Lower leg skin (tissue), 4 donors: ENCODE measurements around the gene PRKCE. TPM values are rescaled to one million over a fixed set of nuclear protein-coding genes. Genes with fewer than 3 reads are reported as not detected.

Experiments
- DNase-seq, 2 donors: peaks; one replicate each; pipeline ENCODE4 v3.0.0-alpha.2; 2019; ENCODE audit warnings: low spot score in 2 of 2
- H3K4me3 ChIP-seq: fragments of 200-600 bp; sonication (generic); 2 replicates; pipeline ENCODE4 v1.5.1; 2017; ENCODE audit warnings: mild to moderate bottlenecking, low read depth; ENCODE audit not compliant: poor library complexity, severe bottlenecking
- CTCF ChIP-seq, 3 donors: fragments of 450-650 bp; IDR thresholded peaks; one replicate each; pipeline ENCODE4 v1.5.1; 2016; ENCODE audit warnings: antibody characterized with exemption in 3 of 3, mild to moderate bottlenecking in 3 of 3, moderate library complexity in 2 of 3
- POLR2A ChIP-seq, 2 donors: fragments of 450-650 bp; IDR thresholded peaks; one replicate each; pipeline ENCODE4 v1.6.1; 2016 to 2017; ENCODE audit warnings: antibody characterized with exemption in 2 of 2, mild to moderate bottlenecking in 1 of 2, moderate library complexity in 1 of 2
- WGBS, 2 donors: methylation state at CpG; one replicate each; pipeline ENCODE4 v1.1.5; 2018; 5-methylcytosine and 5-hydroxymethylcytosine counted together
- intact Hi-C: fragments of 100-400 bp; cut with DNase I; formaldehyde crosslinking; loops from one replicate; pipeline ENCODE4 v1.15.0; 2023; ENCODE audit warnings: low total_unique reads
- total RNA-seq, 4 donors: library from RNA; depleted of rRNA; stranded (reverse); fragments of >200 nt; gene quantifications; one replicate each; pipeline ENCODE4 v1.1.0, GENCODE V29; 2016

PRKCE gene
- total RNA-seq, 4 donors from 2014 or later: 3.5 to 10.3 (median 6.1) TPM

- WGBS, 2 donors: 84% methylated on average over 4 of the region's 4 CpGs
These were observed 217.7 kb downstream of the PRKCE start for GRCh38 chr2:45869165-45869501.

DNA sequence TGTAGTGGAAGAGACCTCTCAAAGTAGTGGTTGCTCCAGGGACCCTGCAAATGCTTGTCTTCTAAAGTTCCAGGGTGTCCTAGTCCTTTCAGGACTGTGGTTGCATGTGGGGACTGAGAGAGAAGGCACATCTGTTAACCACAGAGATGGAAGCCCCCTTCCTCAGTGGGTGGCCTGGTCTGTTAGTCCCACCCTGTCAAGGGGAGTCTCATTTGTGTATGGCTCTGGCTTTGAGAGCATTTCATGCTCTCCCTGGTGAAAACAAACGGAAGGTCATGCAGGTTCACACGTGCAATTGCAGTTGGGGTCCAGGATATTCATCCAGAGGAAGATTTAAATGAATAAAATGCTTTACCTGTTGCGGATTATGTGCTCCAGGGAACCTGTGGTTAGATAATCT lies 219.6 kb downstream of the PRKCE start:
- 89 to 95% methylated on average over 3 of the region's 3 CpGs for WGBS, 2 donors
- no peak overlapping the region for H3K4me3 ChIP-seq
- intact Hi-C loops: no loop called here
- no peak for DNase-seq
- TF ChIP-seq CTCF (IDR thresholded peaks at IDR 0.05) (no peak), POLR2A (IDR thresholded peaks at IDR 0.05) (no peak)

More at GRCh38 chr2:45869165-45869501, 217.7 kb downstream of the PRKCE start:
- TF ChIP-seq POLR2A (IDR thresholded peaks at IDR 0.05): no peak
- TF ChIP-seq CTCF (IDR thresholded peaks at IDR 0.05): no peak
- DNase-seq: no peak
- intact Hi-C loops: no loop called here
- H3K4me3 ChIP-seq: no peak overlapping the region

- TF ChIP-seq CTCF (IDR thresholded peaks at IDR 0.05) (no peak), POLR2A (IDR thresholded peaks at IDR 0.05) (no peak)
- WGBS, 2 donors: 84 to 87% methylated on average over 4 of the region's 4 CpGs
- no peak for DNase-seq
These were observed 220.1 kb downstream of the PRKCE start for GRCh38 chr2:45871541-45871940.

GRCh38 chr2:45872211-45872610 lies 220.7 kb downstream of the PRKCE start:
- 80 to 86% methylated on average over 5 of the region's 5 CpGs for WGBS, 2 donors
- DNase-seq: no peak
- no peak overlapping the region for H3K4me3 ChIP-seq
- intact Hi-C loops: no loop called here
- TF ChIP-seq POLR2A (IDR thresholded peaks at IDR 0.05) (no peak), CTCF (IDR thresholded peaks at IDR 0.05) (no peak)

More at GRCh38 chr2:45871541-45871940, 220.1 kb downstream of the PRKCE start:
- intact Hi-C loops: no loop called here
- H3K4me3 ChIP-seq: no peak overlapping the region

DNA sequence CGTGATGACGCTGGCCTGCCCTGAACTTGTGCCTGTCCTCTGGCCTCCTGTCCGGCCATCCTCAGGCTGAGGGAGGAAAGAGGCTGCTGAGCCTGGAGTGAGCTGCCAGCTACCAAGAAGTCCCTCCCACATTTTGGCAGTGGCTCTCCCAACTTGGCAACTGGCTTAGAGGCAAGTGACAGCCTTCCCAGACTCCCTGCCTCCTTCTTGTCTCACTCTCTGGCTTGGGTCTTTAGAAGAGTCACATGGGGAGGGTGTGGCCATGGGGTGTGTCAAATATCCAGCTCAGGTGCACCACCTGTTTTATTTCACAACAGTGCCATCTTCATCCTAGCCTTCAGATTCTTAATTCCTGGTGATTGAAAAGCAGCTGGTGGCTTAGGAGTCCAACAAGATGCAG lies 222.9 kb downstream of the PRKCE start:
- intact Hi-C loops: no loop called here
- peak; percentile 72 to 96 for DNase-seq
- 42 to 47% methylated on average over 3 of the region's 3 CpGs for WGBS, 2 donors
- no peak overlapping the region for H3K4me3 ChIP-seq
- TF ChIP-seq POLR2A (IDR thresholded peaks at IDR 0.05): no peak
- TF ChIP-seq CTCF (IDR thresholded peaks at IDR 0.05): no peak

DNA sequence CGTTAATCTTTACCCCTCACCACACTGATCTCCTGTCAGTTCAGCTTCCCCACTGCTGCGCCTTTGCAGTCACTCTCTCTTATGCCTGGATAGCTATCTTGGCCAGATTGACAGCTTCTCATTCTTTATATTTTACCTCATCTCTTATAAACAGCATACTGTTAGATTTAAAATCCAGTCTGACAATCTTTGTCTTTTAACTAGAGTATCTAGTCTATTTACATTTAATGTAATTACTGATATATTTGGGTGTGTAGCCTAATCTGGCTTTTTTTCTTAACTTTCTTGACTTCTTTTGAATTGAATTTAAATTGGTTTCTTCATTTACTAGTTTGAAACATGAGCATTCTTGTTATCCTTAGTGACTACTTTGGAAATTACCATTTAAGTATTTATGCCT lies 225.1 kb downstream of the PRKCE start:
- DNase-seq: no peak
- WGBS, 2 donors: 88 to 96% methylated on average over 2 of the region's 2 CpGs
- H3K4me3 ChIP-seq: no peak overlapping the region
- intact Hi-C loops: no loop called here
- TF ChIP-seq CTCF (IDR thresholded peaks at IDR 0.05): no peak
- no peak for TF ChIP-seq POLR2A (IDR thresholded peaks at IDR 0.05)
